DMS114 treated with DMSO at 0.1 percent for 48 hours (cell line): ENCODE measurements around the gene ZSCAN2.
"Not testable (repeated sequence)": the region's sequence is repeated elsewhere in the genome, so short reads cannot be mapped to it uniquely, and the experiment has no call there.

Experiments used
- DNase-seq: peaks from one replicate; lab custom pipeline; 2025; ENCODE audit not compliant: unreplicated experiment; lab: John Stamatoyannopoulos, UW

Gene ZSCAN2

GRCh38 chr15:84600687-84601554, at the start of gene ZSCAN2:
TSS of gene ZSCAN2 (plus strand) at chr15:84601009. CDS start at chr15:84603928, 2,919 bp downstream.
- peak; percentile 97 for DNase-seq

GRCh38 chr15:84551624-84552023, 49.2 kb upstream of the ZSCAN2 start:
- DNase-seq: not testable (repeated sequence)

- no peak for DNase-seq
Measured at GRCh38 chr15:84552896-84553295, 47.9 kb upstream of the ZSCAN2 start.

- not testable (repeated sequence) for DNase-seq
Measured at GRCh38 chr15:84556690-84557089, 44.1 kb upstream of the ZSCAN2 start.

GRCh38 chr15:84568021-84568420, 32.8 kb upstream of the ZSCAN2 start:
- not testable (repeated sequence) for DNase-seq

GRCh38 chr15:84570164-84570735, 30.6 kb upstream of the ZSCAN2 start:
- DNase-seq: no peak

GRCh38 chr15:84572231-84572630, 28.6 kb upstream of the ZSCAN2 start:
- DNase-seq: no peak

GRCh38 chr15:84575493-84575892, 25.3 kb upstream of the ZSCAN2 start:
- no peak for DNase-seq

- not testable (repeated sequence) for DNase-seq
Measured at GRCh38 chr15:84577891-84578290, 22.9 kb upstream of the ZSCAN2 start.

GRCh38 chr15:84579261-84579721, 21.5 kb upstream of the ZSCAN2 start:
- DNase-seq: not testable (repeated sequence)

GRCh38 chr15:84581676-84582428, 19.0 kb upstream of the ZSCAN2 start:
- not testable (repeated sequence) for DNase-seq

- no peak for DNase-seq
Measured at GRCh38 chr15:84582583-84583157, 18.1 kb upstream of the ZSCAN2 start.

GRCh38 chr15:84583921-84584320, 16.9 kb upstream of the ZSCAN2 start:
- not testable (repeated sequence) for DNase-seq

- DNase-seq: no peak
Measured at GRCh38 chr15:84586696-84587095, 14.1 kb upstream of the ZSCAN2 start.

GRCh38 chr15:84588053-84588874, 12.5 kb upstream of the ZSCAN2 start:
- peak; percentile 78 for DNase-seq

GRCh38 chr15:84590406-84590805, 10.4 kb upstream of the ZSCAN2 start:
- no peak for DNase-seq

- no peak for DNase-seq
Measured at GRCh38 chr15:84591815-84592214, 9.0 kb upstream of the ZSCAN2 start.

- DNase-seq: no peak
Measured at GRCh38 chr15:84594617-84595290, 6.1 kb upstream of the ZSCAN2 start.

GRCh38 chr15:84595660-84596059, 5.1 kb upstream of the ZSCAN2 start:
- DNase-seq: no peak

- no peak for DNase-seq
Measured at GRCh38 chr15:84597296-84597695, 3.5 kb upstream of the ZSCAN2 start.
